Muscle layer of colon (tissue), 2 donors: ENCODE data around the gene CCDC102B.

Experiments used
- H3K27ac ChIP-seq: one replicate; pipeline ENCODE4 v1.7.0; 2013; ENCODE audit warnings: low read depth, mild to moderate bottlenecking, low read length, moderate library complexity
- H3K27me3 ChIP-seq, 2 donors: one replicate each; pipeline ENCODE4 v1.7.0; 2013; ENCODE audit warnings: low read length in 2 of 2, mild to moderate bottlenecking in 2 of 2; ENCODE audit not compliant: insufficient read depth in 2 of 2, control insufficient read depth in 1 of 2
- H3K36me3 ChIP-seq: one replicate; pipeline ENCODE4 v1.7.0; 2013; ENCODE audit warnings: mild to moderate bottlenecking, low read length; ENCODE audit not compliant: insufficient read depth
- H3K4me1 ChIP-seq: one replicate; pipeline ENCODE4 v1.7.0; 2013; ENCODE audit warnings: mild to moderate bottlenecking, low read length; ENCODE audit not compliant: insufficient read depth
- H3K4me3 ChIP-seq, 2 donors: one replicate each; pipeline ENCODE4 v1.7.0; 2013; ENCODE audit warnings: low read length in 2 of 2, low read depth in 1 of 2, mild to moderate bottlenecking in 1 of 2, moderate library complexity in 1 of 2
- H3K9ac ChIP-seq: one replicate; pipeline ENCODE4 v1.7.0; 2013; ENCODE audit warnings: low read length
- H3K9me3 ChIP-seq: one replicate; pipeline ENCODE4 v1.7.0; 2013; ENCODE audit warnings: mild to moderate bottlenecking, low read length
- donor health status: abdominal sarcoma.
- donor health status: Adenocarcinoma of cecum.

CCDC102B gene

DNA sequence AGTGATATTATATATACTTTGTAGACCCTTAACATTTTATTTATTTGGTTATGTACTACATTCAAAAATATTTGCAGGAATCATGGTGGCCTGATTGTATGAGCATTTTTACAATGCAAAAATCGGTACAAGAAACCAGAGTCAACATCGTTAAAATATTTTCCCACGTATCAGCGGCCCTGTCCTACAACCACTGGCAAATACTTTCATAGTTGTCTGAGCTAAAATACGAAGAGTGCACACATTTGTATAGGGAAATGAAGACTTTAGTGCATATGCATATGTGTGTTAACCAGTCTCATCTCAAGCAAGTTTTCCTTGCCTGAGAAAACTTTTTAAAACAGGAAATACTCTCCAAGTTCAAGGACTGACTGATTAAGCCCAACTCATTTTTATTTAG, 35.9 kb downstream of the CCDC102B start:
- Histone ChIP-seq H3K4me1 (no peaks in the 10 kb centered on the region), H3K36me3 (no peaks in the 10 kb centered on the region), H3K4me3 (no peak overlapping the region), H3K27ac (no peak overlapping the region), H3K9me3 (no peaks in the 10 kb centered on the region), H3K27me3 (no peaks in the 10 kb centered on the region), H3K9ac (no peak overlapping the region)

DNA sequence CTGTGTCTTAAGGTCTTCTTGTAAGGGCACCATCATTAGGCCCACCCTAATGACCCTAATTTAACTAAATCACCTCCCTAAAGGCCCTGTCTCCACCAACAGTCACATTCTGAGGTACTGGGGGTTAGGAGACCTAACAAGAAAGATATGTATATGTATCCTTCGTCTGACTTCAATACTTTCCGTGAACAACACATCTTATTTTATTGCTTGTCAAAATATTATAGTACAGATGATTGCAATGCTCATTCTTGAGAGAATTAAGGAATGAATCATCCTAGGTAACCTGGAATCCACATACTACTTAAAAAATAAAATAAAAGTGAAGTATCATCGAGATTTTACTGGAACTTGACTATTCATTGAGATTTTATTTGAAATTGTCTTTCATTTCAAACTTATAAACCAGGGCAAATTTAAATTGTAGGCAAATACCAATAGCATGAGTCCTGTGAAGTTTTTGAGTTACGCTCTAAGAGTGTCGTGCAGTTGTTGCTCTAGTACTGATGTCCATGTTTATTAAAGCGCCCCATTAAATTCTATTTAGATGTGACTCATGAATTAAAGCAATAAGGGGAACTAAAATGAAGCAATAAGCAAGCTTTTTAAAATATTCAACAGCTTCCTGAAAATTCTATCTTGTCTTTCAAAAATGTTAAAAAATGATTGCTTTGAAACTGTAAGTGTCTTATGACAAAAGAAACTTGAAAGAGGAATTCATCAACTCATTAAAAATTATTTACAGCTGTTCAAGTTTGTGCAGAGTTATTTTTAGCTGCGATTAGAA, 40.0 kb downstream of the CCDC102B start:
- Histone ChIP-seq H3K9me3 (no peaks in the 10 kb centered on the region), H3K9ac (no peak overlapping the region), H3K27me3 (no peaks in the 10 kb centered on the region), H3K4me3 (no peak overlapping the region), H3K4me1 (peaks cover 4% of the 10 kb centered on the region), H3K27ac (no peak overlapping the region), H3K36me3 (no peaks in the 10 kb centered on the region)

DNA sequence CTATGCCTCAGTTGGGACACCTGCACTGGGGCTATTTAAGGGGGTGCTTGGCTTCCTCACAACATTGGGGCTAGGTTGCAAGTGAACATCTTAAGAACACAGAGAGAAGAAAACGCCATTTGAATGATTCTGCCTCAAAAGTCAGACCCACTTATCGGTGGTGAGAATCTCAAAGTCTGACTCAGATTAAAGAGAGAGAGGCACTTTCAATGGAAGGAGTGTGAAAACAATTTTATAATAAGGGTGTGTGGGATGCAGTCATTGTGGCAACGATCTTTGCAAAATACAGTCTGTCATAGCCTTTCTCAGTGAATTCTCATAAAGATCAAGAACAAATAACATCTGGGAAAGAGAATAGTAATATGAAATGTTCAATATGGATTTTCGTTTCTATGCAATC, 41.8 kb downstream of the CCDC102B start:
- Histone ChIP-seq H3K27ac (no peak overlapping the region), H3K4me3 (no peak overlapping the region), H3K9me3 (no peaks in the 10 kb centered on the region), H3K4me1 (peaks cover 4% of the 10 kb centered on the region), H3K9ac (no peak overlapping the region), H3K27me3 (no peaks in the 10 kb centered on the region), H3K36me3 (no peaks in the 10 kb centered on the region)

DNA sequence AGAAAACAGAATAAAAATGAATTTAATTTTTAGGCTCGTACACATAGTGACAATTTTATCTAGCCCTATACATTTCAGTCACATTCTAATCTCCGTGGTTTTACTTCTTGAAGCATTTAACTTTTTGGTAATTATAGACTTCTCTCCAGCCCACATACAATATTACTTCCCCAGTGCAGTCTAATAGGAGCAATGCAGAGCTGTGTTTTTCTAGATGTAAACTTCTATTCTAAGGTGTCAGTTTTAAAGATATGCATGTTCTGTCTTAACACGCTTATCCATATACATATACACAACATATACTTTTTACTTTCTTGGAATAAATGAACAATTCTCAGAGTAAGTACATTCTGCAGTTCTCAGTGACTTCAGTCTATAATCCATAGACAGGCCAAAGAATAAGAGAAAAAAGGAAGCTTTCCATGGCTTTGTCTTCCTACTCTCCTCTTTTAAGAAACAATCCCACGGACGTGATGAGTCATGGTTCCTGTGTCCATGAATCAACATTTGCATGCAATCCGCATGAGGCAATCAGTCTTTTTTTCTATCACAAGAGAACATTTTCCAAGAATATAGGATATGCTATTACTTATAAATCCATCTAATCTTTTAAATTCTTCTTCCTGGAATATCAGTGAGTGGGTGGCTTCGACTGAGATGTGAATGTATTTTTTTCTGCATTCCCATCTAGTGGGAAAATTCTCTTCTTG, 42.8 kb downstream of the CCDC102B start:
- Histone ChIP-seq H3K36me3 (no peaks in the 10 kb centered on the region), H3K27ac (no peak overlapping the region), H3K9me3 (no peaks in the 10 kb centered on the region), H3K27me3 (no peaks in the 10 kb centered on the region), H3K9ac (no peak overlapping the region), H3K4me1 (peaks cover 4% of the 10 kb centered on the region), H3K4me3 (no peak overlapping the region)

DNA sequence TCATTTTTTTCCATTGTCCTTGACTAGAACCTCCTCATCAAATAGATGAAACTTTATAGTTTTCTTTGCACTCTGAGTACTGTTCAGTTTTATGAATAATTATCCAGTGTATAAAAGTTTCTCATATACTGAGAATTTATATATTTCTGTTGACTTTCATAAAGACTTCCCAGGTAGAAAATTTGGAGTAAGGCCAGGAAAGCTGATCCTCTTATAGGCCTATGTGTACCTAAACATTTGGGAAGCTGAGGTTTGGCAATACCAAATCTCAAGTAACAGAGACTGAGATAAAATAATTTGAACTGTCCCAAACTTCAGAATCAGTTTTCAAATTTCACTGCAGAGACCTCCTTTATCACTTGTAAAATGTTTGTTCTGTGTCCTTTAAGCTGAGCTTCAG, 43.4 kb downstream of the CCDC102B start:
- Histone ChIP-seq H3K9ac (no peak overlapping the region), H3K4me3 (no peak overlapping the region), H3K36me3 (no peaks in the 10 kb centered on the region), H3K4me1 (peaks cover 4% of the 10 kb centered on the region), H3K9me3 (no peaks in the 10 kb centered on the region), H3K27ac (no peak overlapping the region), H3K27me3 (no peaks in the 10 kb centered on the region)

DNA sequence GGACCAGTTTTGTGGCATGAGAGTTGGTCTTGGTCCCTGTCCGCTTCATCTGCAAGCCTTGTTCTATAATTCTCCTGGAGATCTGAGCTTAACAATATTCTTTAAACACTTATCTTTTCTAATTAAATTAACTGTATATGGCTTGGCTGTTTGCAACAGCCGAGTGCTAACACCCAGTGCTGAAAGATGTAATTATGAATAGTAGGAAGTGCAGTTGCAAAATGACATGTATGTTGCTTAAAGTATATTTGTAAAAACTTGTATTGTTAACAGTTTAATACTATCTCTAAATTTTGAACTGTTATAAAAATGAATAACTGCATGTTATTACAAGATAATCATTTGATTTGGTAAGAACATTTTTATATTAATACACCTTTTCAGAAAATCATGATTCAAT, 45.1 kb downstream of the CCDC102B start:
- Histone ChIP-seq H3K27ac (no peak overlapping the region), H3K9ac (no peak overlapping the region), H3K27me3 (no peaks in the 10 kb centered on the region), H3K9me3 (no peaks in the 10 kb centered on the region), H3K4me3 (no peak overlapping the region), H3K4me1 (peaks cover 4% of the 10 kb centered on the region), H3K36me3 (no peaks in the 10 kb centered on the region)

DNA sequence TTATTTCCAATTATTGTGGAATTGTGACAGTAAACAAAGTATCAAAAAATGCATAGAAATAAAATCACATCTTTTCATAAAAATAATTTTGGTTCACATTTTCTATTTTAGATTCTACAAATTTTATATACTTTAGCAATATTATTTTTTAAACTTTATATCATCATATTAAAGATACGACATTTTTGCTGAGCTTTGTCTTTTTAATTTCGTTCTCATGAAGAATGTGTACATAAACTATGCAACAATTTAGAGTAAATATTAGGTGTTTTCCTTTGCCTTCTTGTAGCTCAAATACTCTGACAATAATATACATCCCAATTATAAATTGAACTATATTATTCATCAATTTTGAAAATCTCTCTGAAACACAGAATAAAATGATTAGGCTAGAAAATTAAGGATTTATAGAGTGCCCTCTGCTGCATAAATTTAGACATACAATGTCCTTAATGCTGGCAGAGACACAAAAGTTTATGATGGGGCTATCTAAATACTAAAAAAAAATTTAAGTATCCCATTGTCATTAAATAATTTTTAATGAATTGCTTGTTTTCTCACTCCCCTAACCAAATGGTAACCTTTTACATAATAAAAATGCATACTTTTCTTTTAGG, 45.7 kb downstream of the CCDC102B start:
- no peaks in the 10 kb centered on the region for H3K36me3 ChIP-seq
- H3K4me1 ChIP-seq, result peaks cover 4% of the 10 kb centered on the region
- H3K27ac ChIP-seq, result no peak overlapping the region
- no peaks in the 10 kb centered on the region for H3K9me3 ChIP-seq
- no peak overlapping the region for H3K4me3 ChIP-seq
- no peak overlapping the region for H3K9ac ChIP-seq
- H3K27me3 ChIP-seq, result no peaks in the 10 kb centered on the region

- Histone ChIP-seq H3K27ac (no peak overlapping the region), H3K9ac (no peak overlapping the region), H3K36me3 (no peaks in the 10 kb centered on the region), H3K4me1 (no peaks in the 10 kb centered on the region), H3K4me3 (no peak overlapping the region), H3K9me3 (no peaks in the 10 kb centered on the region), H3K27me3 (no peaks in the 10 kb centered on the region)
Observed at GRCh38 chr18:68847219-68847837, 49.4 kb downstream of the CCDC102B start.

GRCh38 chr18:68848242-68848641, 50.4 kb downstream of the CCDC102B start:
- no peaks in the 10 kb centered on the region for H3K36me3 ChIP-seq
- H3K27me3 ChIP-seq, result no peaks in the 10 kb centered on the region
- no peaks in the 10 kb centered on the region for H3K4me1 ChIP-seq
- no peak overlapping the region for H3K4me3 ChIP-seq
- H3K9ac ChIP-seq, result no peak overlapping the region
- no peaks in the 10 kb centered on the region for H3K9me3 ChIP-seq
- no peak overlapping the region for H3K27ac ChIP-seq

- H3K4me3 ChIP-seq, result no peak overlapping the region
- no peak overlapping the region for H3K27ac ChIP-seq
- H3K4me1 ChIP-seq, result no peaks in the 10 kb centered on the region
- H3K9me3 ChIP-seq, result no peaks in the 10 kb centered on the region
- no peak overlapping the region for H3K9ac ChIP-seq
- H3K36me3 ChIP-seq, result no peaks in the 10 kb centered on the region
- H3K27me3 ChIP-seq, result no peaks in the 10 kb centered on the region
Observed at GRCh38 chr18:68854786-68855391, 57.0 kb downstream of the CCDC102B start.

DNA sequence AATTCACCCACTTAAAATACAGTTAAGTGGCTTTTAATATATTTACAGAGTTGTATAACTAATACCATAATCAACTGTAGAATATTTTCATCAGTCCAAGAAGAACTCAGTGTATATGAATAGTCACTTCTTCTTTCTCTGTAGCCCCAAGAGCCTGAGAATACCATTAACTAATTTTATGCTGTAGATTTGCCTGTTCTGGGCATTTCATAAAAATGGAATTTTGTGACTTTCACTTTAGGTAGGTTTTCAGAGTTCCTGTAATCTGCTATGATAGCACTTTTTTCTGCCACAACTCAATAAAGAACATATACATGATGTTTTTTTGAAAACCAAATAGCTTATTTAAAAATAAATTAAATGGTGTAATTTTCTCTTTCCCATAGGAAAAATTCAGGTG, 57.6 kb downstream of the CCDC102B start:
- Histone ChIP-seq H3K27me3 (no peaks in the 10 kb centered on the region), H3K36me3 (no peaks in the 10 kb centered on the region), H3K4me1 (no peaks in the 10 kb centered on the region), H3K9me3 (no peaks in the 10 kb centered on the region), H3K27ac (no peak overlapping the region), H3K4me3 (no peak overlapping the region), H3K9ac (no peak overlapping the region)
